HEK293T (cell line): Measurements from ENCODE around the gene APLP2.

ENCODE experiments used
- ARNT ChIP-seq: fragments of 450-650 bp; IDR thresholded peaks from 2 replicates; pipeline ENCODE4 v1.6.1; 2017; ENCODE audit warnings: mild to moderate bottlenecking
- BHLHE40 ChIP-seq: fragments of 450-650 bp; IDR thresholded peaks from 2 replicates; pipeline ENCODE4 v1.6.1; 2016; ENCODE audit warnings: mild to moderate bottlenecking, moderate library complexity, borderline replicate concordance
- CTBP1 ChIP-seq: fragments of 450-650 bp; IDR thresholded peaks from 2 replicates; pipeline ENCODE4 v1.6.1; 2016; ENCODE audit warnings: borderline replicate concordance
- FOXK2 ChIP-seq: fragments of 450-650 bp; IDR thresholded peaks from 2 replicates; pipeline ENCODE4 v1.6.1; 2016; ENCODE audit warnings: mild to moderate bottlenecking
- FOXM1 ChIP-seq: fragments of 450-650 bp; IDR thresholded peaks from 2 replicates; pipeline ENCODE4 v1.6.1; 2017; ENCODE audit warnings: mild to moderate bottlenecking, borderline replicate concordance
- LEF1 ChIP-seq: fragments of 450-650 bp; IDR thresholded peaks from 2 replicates; pipeline ENCODE4 v1.6.1; 2017; ENCODE audit warnings: mild to moderate bottlenecking, borderline replicate concordance
- NFRKB ChIP-seq: fragments of 450-650 bp; IDR thresholded peaks from 2 replicates; pipeline ENCODE4 v1.6.1; 2016; ENCODE audit warnings: mild to moderate bottlenecking, moderate library complexity
- SP1 ChIP-seq: fragments of 450-650 bp; IDR thresholded peaks from 2 replicates; pipeline ENCODE4 v1.6.1; 2017
- TARDBP ChIP-seq: fragments of 450-650 bp; IDR thresholded peaks from 2 replicates; pipeline ENCODE4 v1.6.1; 2016
- ZNF384 ChIP-seq: fragments of 450-650 bp; IDR thresholded peaks from 2 replicates; pipeline ENCODE4 v1.6.1; 2016
- TF ChIP-seq, protein P1 (sequence below): fragments of 450-650 bp; IDR thresholded peaks from 2 replicates; pipeline ENCODE4 v1.6.1; 2016

DNA sequence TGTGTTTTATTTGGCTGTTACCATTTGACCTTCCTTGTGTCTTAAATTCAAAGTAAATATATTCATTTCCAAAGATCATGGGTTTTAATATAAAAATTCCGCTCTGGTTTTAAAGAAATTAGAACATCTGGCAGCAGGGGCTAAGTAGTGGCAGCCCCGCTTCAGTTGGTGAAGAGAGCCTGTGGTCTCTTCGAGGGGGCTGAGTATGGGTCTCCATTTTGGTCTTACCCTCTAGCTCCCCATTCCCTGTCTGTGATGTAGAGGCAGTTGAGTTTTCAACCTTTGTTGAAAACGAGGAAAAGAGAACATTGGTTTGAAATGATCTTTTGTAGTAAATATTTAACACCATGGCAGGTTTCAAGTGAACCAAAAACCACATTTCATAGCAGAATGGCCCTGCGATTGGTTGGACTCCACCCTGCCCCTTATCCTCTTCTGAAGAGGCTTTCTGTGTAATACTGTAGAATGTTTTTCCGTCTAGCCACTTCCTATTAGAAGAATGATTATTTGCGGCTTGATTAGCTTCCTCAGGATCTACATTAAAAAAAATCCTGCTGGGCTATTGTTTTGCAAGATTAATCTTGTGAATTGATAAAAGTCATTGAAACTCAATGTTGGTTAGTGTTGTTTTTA is 17.7 kb downstream of the APLP2 start:
- TF ChIP-seq LEF1 (no peak), BHLHE40 (no peak), FOXM1 (no peak), ZNF384 (no peak), NFRKB (no peak), ARNT (no peak), FOXK2 (no peak), SP1 (no peak), CTBP1 (no peak), TARDBP (no peak)
- TF ChIP-seq, protein P1, sequence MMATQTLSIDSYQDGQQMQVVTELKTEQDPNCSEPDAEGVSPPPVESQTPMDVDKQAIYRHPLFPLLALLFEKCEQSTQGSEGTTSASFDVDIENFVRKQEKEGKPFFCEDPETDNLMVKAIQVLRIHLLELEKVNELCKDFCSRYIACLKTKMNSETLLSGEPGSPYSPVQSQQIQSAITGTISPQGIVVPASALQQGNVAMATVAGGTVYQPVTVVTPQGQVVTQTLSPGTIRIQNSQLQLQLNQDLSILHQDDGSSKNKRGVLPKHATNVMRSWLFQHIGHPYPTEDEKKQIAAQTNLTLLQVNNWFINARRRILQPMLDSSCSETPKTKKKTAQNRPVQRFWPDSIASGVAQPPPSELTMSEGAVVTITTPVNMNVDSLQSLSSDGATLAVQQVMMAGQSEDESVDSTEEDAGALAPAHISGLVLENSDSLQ: no peak
